Astrocyte (in vitro differentiated cells and primary cell): Measurements from ENCODE around the gene NPL. TPM values are rescaled to one million over a fixed set of nuclear protein-coding genes. Genes with fewer than 3 reads are reported as not detected.

Source experiments
- DNase-seq: peaks from one replicate; pipeline ENCODE4 v3.0.0-alpha.2; 2010; ENCODE audit warnings: low read depth
- FAIRE-seq: peaks from 2 replicates; lab custom pipeline; 2011; peaks lifted over from hg19 to GRCh38; lab: Jason Lieb, UNC
- H2AFZ ChIP-seq: 2 replicates; pipeline ENCODE4 v1.6.0; 2012; ENCODE audit warnings: low read depth, low read length, inconsistent platforms
- H3K27ac ChIP-seq: 2 replicates; pipeline ENCODE4 v1.5.1; 2011; ENCODE audit warnings: low read depth, low read length, inconsistent platforms
- H3K27me3 ChIP-seq: 2 replicates; pipeline ENCODE4 v1.6.0; 2011; ENCODE audit warnings: low read length, inconsistent platforms; ENCODE audit not compliant: insufficient read depth
- H3K36me3 ChIP-seq: 2 replicates; pipeline ENCODE4 v1.5.1; 2011; ENCODE audit warnings: low read length, inconsistent platforms; ENCODE audit not compliant: insufficient read depth
- H3K4me1 ChIP-seq: 2 replicates; pipeline ENCODE4 v1.5.1; 2011; ENCODE audit warnings: low read length, inconsistent platforms; ENCODE audit not compliant: insufficient read depth
- H3K4me2 ChIP-seq: 2 replicates; pipeline ENCODE4 v1.6.0; 2012; ENCODE audit warnings: low read length, inconsistent platforms
- H3K4me3 ChIP-seq: 2 replicates; pipeline ENCODE4 v1.5.1; 2011; ENCODE audit warnings: low read depth, mild to moderate bottlenecking, low read length, inconsistent platforms; ENCODE audit not compliant: insufficient read depth
- H3K79me2 ChIP-seq: 2 replicates; pipeline ENCODE4 v1.6.0; 2012; ENCODE audit warnings: mild to moderate bottlenecking, low read length, inconsistent platforms; ENCODE audit not compliant: insufficient read depth
- H3K9ac ChIP-seq: 2 replicates; pipeline ENCODE4 v1.6.0; 2012; ENCODE audit warnings: mild to moderate bottlenecking, low read length, inconsistent platforms
- H3K9me3 ChIP-seq: 2 replicates; pipeline ENCODE4 v1.5.1; 2012; ENCODE audit warnings: low read depth, mild to moderate bottlenecking, low read length, inconsistent platforms; ENCODE audit not compliant: insufficient read depth
- H4K20me1 ChIP-seq: 2 replicates; pipeline ENCODE4 v1.6.0; 2012; ENCODE audit warnings: low read length, inconsistent platforms; ENCODE audit not compliant: insufficient read depth
- H3K27ac Mint-ChIP-seq: one replicate; pipeline ENCODE4 v1.8.0; 2021; ENCODE audit warnings: mild to moderate bottlenecking, mixed read lengths; ENCODE audit not compliant: unreplicated experiment
- H3K27me3 Mint-ChIP-seq: one replicate; pipeline ENCODE4 v1.8.0; 2021; ENCODE audit warnings: low read depth, mixed read lengths; ENCODE audit not compliant: unreplicated experiment
- H3K36me3 Mint-ChIP-seq: one replicate; pipeline ENCODE4 v1.8.0; 2021; ENCODE audit warnings: low read depth, mixed read lengths; ENCODE audit not compliant: unreplicated experiment
- H3K4me1 Mint-ChIP-seq: one replicate; pipeline ENCODE4 v1.8.0; 2021; ENCODE audit warnings: low read depth, mixed read lengths; ENCODE audit not compliant: unreplicated experiment
- H3K4me3 Mint-ChIP-seq: one replicate; pipeline ENCODE4 v1.8.0; 2021; ENCODE audit warnings: mild to moderate bottlenecking, moderate library complexity, mixed read lengths; ENCODE audit not compliant: unreplicated experiment
- H3K9me3 Mint-ChIP-seq: one replicate; pipeline ENCODE4 v1.8.0; 2021; ENCODE audit warnings: mild to moderate bottlenecking, mixed read lengths; ENCODE audit not compliant: unreplicated experiment
- EZH2 ChIP-seq: IDR thresholded peaks from 2 replicates; pipeline ENCODE4 v1.6.1; 2012; ENCODE audit warnings: mild to moderate bottlenecking, low read length, inconsistent platforms; ENCODE audit not compliant: insufficient read depth
- total RNA-seq: library from RNA; stranded (reverse); gene quantifications from 2 replicates; pipeline ENCODE4 v1.2.1, GENCODE V29; 2021
- TF ChIP-seq, protein P1 (sequence below): IDR thresholded peaks from 2 replicates; pipeline ENCODE4 v1.5.1; 2011; ENCODE audit warnings: low read depth, mild to moderate bottlenecking, inconsistent platforms, low read length, moderate library complexity; ENCODE audit not compliant: insufficient read depth

NPL gene
- total RNA-seq, 1 donor from 2014 or later = 3.3 TPM

DNA sequence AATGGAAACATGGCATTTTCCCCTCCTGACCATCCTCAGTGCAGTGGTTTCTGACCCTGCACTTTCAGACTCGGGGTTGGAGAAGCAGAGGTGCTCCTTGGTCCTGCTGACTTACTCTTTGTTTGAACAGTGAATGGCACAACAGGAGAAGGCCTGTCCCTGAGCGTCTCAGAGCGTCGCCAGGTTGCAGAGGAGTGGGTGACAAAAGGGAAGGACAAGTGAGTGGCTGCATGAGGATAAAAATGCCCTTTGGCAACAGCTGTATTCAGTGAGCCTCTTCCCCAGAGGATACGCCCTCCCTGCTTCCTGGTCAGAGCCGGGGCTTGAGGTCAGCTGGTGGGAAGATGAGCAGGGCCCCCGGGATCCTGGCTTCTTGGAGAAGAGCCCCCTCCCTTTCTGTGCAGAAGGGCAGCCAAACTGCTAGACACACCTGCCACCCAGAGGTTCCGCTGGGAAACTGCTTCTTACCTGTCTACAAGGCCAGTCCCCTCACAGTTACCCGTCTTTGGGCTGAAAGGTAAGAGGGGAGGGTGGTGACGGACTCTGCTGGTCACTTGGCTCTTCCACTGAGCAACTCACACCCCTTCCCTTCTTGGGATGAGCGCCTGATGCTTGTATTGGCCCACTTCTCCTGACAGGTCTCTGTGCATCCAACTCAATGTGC, 16.6 kb downstream of the NPL start:
- FAIRE-seq = no peak
- H3K27ac Mint-ChIP-seq = no peak overlapping the region

DNA sequence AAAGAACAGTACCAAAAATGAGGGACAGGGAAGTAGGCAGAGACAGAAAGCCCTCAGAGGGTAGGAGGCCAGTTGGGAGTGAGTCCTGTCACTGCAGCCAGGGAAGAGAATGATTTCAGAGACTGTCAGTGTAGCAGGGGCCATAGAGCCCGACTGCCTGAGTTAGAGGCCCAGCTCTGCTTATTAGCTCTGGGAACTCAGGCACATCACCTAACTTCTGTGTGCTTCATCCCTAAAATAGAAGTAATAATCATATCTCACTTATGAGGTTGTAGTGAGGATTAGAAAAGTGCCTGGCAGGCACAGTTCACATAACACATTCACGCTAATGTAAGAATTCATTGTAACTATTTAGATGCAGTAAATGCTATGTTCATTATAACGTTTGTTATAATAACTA, 18.3 kb downstream of the NPL start:
- Histone ChIP-seq H3K4me3 (no peak overlapping the region), H2AFZ (no peak overlapping the region), H3K79me2 (no peaks in the 10 kb centered on the region), H3K9ac (no peak overlapping the region), H3K27me3 (no peaks in the 10 kb centered on the region), H3K27ac (no peak overlapping the region), H3K36me3 (no peaks in the 10 kb centered on the region), H3K4me2 (no peak overlapping the region), H3K4me1 (no peaks in the 10 kb centered on the region), H3K9me3 (no peaks in the 10 kb centered on the region), H4K20me1 (no peaks in the 10 kb centered on the region)
- H3K4me3 Mint-ChIP-seq = no peak overlapping the region
- H3K4me1 Mint-ChIP-seq = no peaks in the 10 kb centered on the region
- TF ChIP-seq, protein P1, sequence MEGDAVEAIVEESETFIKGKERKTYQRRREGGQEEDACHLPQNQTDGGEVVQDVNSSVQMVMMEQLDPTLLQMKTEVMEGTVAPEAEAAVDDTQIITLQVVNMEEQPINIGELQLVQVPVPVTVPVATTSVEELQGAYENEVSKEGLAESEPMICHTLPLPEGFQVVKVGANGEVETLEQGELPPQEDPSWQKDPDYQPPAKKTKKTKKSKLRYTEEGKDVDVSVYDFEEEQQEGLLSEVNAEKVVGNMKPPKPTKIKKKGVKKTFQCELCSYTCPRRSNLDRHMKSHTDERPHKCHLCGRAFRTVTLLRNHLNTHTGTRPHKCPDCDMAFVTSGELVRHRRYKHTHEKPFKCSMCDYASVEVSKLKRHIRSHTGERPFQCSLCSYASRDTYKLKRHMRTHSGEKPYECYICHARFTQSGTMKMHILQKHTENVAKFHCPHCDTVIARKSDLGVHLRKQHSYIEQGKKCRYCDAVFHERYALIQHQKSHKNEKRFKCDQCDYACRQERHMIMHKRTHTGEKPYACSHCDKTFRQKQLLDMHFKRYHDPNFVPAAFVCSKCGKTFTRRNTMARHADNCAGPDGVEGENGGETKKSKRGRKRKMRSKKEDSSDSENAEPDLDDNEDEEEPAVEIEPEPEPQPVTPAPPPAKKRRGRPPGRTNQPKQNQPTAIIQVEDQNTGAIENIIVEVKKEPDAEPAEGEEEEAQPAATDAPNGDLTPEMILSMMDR = no peak
- no peak for TF ChIP-seq EZH2
- H3K9me3 Mint-ChIP-seq = no peaks in the 10 kb centered on the region
- H3K27ac Mint-ChIP-seq = no peak overlapping the region
- peaks cover 2% of the 10 kb centered on the region for H3K36me3 Mint-ChIP-seq
- no peaks in the 10 kb centered on the region for H3K27me3 Mint-ChIP-seq
- DNase-seq (no peak), FAIRE-seq (no peak)

More for the DNA sequence above, 16.6 kb downstream of the NPL start:
- Histone ChIP-seq H3K27me3 (no peaks in the 10 kb centered on the region), H3K4me1 (no peaks in the 10 kb centered on the region), H3K27ac (no peak overlapping the region), H2AFZ (no peak overlapping the region), H3K4me3 (no peak overlapping the region), H4K20me1 (no peaks in the 10 kb centered on the region), H3K36me3 (no peaks in the 10 kb centered on the region), H3K79me2 (no peaks in the 10 kb centered on the region), H3K9me3 (no peaks in the 10 kb centered on the region), H3K9ac (no peak overlapping the region), H3K4me2 (no peak overlapping the region)
- no peak for TF ChIP-seq EZH2
- TF ChIP-seq, protein P1 = no peak
- Mint-ChIP-seq H3K4me3 (no peak overlapping the region), H3K9me3 (no peaks in the 10 kb centered on the region), H3K36me3 (peaks cover 2% of the 10 kb centered on the region), H3K4me1 (no peaks in the 10 kb centered on the region), H3K27me3 (no peaks in the 10 kb centered on the region)
- no peak for DNase-seq

DNA sequence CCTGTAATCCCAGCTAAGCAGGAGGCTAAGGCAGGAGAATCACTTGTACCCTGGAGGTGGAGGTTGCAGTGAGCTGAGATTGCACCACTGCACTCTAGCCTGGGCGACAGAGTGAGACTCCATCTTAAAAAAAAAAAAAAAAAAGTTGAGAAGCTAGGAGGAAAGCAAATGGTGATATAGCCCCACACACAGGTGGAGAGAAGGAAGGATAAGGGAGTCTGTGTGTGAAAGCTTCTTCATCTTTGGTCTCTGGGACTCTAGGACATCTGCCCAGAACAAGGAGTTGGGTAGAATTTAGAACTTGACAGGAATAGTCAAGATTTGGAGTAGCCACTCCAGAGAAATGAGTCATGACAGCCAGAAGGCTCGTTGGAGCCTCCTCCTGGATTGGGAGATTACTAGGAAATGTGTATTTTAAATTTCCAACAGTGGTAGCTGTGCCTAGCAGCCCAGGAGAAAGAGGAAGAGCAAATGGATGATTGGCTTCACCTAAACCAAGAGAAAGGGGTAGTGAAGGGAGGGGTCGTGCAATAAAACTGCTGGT, 19.9 kb downstream of the NPL start:
- no peak overlapping the region for H3K9ac ChIP-seq
- Mint-ChIP-seq H3K36me3 (peaks cover 3% of the 10 kb centered on the region), H3K27ac (no peak overlapping the region), H3K27me3 (no peaks in the 10 kb centered on the region), H3K4me1 (no peaks in the 10 kb centered on the region), H3K4me3 (no peak overlapping the region), H3K9me3 (no peaks in the 10 kb centered on the region)
- H4K20me1 ChIP-seq = no peaks in the 10 kb centered on the region
- H3K4me2 ChIP-seq = no peak overlapping the region
- no peaks in the 10 kb centered on the region for H3K79me2 ChIP-seq
- no peak overlapping the region for H3K4me3 ChIP-seq
- no peaks in the 10 kb centered on the region for H3K4me1 ChIP-seq
- H3K27me3 ChIP-seq = no peaks in the 10 kb centered on the region
- TF ChIP-seq EZH2 = no peak
- TF ChIP-seq, protein P1 = no peak
- no peak overlapping the region for H2AFZ ChIP-seq
- FAIRE-seq (no peak), DNase-seq (no peak)
- H3K9me3 ChIP-seq = no peaks in the 10 kb centered on the region
- H3K36me3 ChIP-seq = no peaks in the 10 kb centered on the region
- no peak overlapping the region for H3K27ac ChIP-seq
